H1 (cell line): ENCODE data around the gene PDE5A. TPM values are rescaled to one million over a fixed set of nuclear protein-coding genes. Genes with fewer than 3 reads are reported as not detected.

ENCODE experiments used
- CTCF ChIA-PET: fragments of 300-600 bp; sonication (Branson Sonifier 250); formaldehyde crosslinking; loops from one replicate; lab custom pipeline; 2021; ENCODE audit not compliant: partially characterized antibody; lab: Charles Lee
- POLR2A ChIA-PET: fragments of 300-600 bp; sonication (Branson Sonifier 250); formaldehyde crosslinking; loops from one replicate; lab custom pipeline; 2021; ENCODE audit warnings: inconsistent platforms; ENCODE audit not compliant: partially characterized antibody; lab: Charles Lee
- DNase-seq, 2 experiments: peaks; one replicate each; pipeline versions ENCODE4 v3.0.0 to v3.0.0-alpha.2; 2010 to 2022; ENCODE audit warnings: low spot score in 2 of 2, low read depth in 1 of 2, mixed read lengths in 1 of 2
- FAIRE-seq: peaks from 2 replicates; lab custom pipeline; 2011; peaks lifted over from hg19 to GRCh38; lab: Jason Lieb, UNC
- H2AFZ ChIP-seq: 2 replicates; pipeline ENCODE4 v1.8.1; 2012; ENCODE audit warnings: low read length, inconsistent platforms
- H2AK5ac ChIP-seq: 2 replicates; pipeline ENCODE4 v1.6.1; 2013; ENCODE audit warnings: low read depth, low read length
- H2BK120ac ChIP-seq: replicated peaks from 2 replicates; pipeline ENCODE3; 2013; ENCODE audit warnings: low read depth, low read length, inconsistent platforms
- H2BK12ac ChIP-seq: 2 replicates; pipeline ENCODE4 v1.6.1; 2013; ENCODE audit warnings: low read depth, low read length
- H2BK15ac ChIP-seq: 2 replicates; pipeline ENCODE4 v1.6.1; 2013; ENCODE audit warnings: low read length
- H2BK20ac ChIP-seq: 2 replicates; pipeline ENCODE4 v1.6.1; 2013; ENCODE audit warnings: low read length
- H2BK5ac ChIP-seq: 2 replicates; pipeline ENCODE4 v1.6.1; 2013; ENCODE audit warnings: low read depth, low read length
- H3K14ac ChIP-seq: 2 replicates; pipeline ENCODE4 v1.6.1; 2013; ENCODE audit warnings: inconsistent platforms; ENCODE audit not compliant: insufficient read length
- H3K18ac ChIP-seq: 2 replicates; pipeline ENCODE4 v1.6.1; 2013; ENCODE audit warnings: low read length; ENCODE audit errors: extremely low read depth
- H3K23ac ChIP-seq: 2 replicates; pipeline ENCODE4 v1.6.1; 2013; ENCODE audit warnings: inconsistent platforms; ENCODE audit not compliant: insufficient read length
- H3K23me2 ChIP-seq: 2 replicates; pipeline ENCODE4 v1.6.1; 2013; ENCODE audit warnings: low read depth, low read length
- H3K27ac ChIP-seq: 2 replicates; pipeline ENCODE4 v1.6.1; 2011; ENCODE audit warnings: low read depth, low read length, inconsistent platforms
- H3K27me3 ChIP-seq, 4 experiments: replicated peaks in 1 of 4; 1 replicate in 1 of 4; 2 replicates in 3 of 4; pipeline versions ENCODE4 v1.6.1 to v1.8.1; 2011 to 2013; ENCODE audit warnings: low read length in 3 of 4, mild to moderate bottlenecking in 3 of 4, inconsistent platforms in 2 of 4, mixed read lengths in 2 of 4, moderate library complexity in 1 of 4; ENCODE audit not compliant: control insufficient read depth in 3 of 4, insufficient read depth in 3 of 4; ENCODE audit errors: extremely low read depth in 1 of 4
- H3K36me3 ChIP-seq, 4 experiments: 2 replicates each; pipeline versions ENCODE4 v1.6.1 to v1.8.1; 2011 to 2013; ENCODE audit warnings: mild to moderate bottlenecking in 4 of 4, low read length in 3 of 4, moderate library complexity in 2 of 4, control low read depth in 1 of 4, inconsistent platforms in 1 of 4; ENCODE audit not compliant: insufficient read depth in 4 of 4, control insufficient read depth in 2 of 4
- H3K4ac ChIP-seq: replicated peaks from 2 replicates; pipeline ENCODE3; 2013; ENCODE audit warnings: low read length, low read depth, mixed read lengths, inconsistent platforms; ENCODE audit not compliant: insufficient read length
- H3K4me1 ChIP-seq, 4 experiments: replicated peaks in 1 of 4; 1 replicate in 1 of 4; 2 replicates in 3 of 4; pipeline versions ENCODE4 v1.6.1 to v1.8.1; 2011 to 2013; ENCODE audit warnings: low read length in 3 of 4, inconsistent platforms in 2 of 4, mixed read lengths in 1 of 4; ENCODE audit not compliant: insufficient read depth in 4 of 4, control insufficient read depth in 3 of 4
- H3K4me2 ChIP-seq, 2 experiments: 2 replicates each; pipeline versions ENCODE4 v1.6.1 to v1.8.1; 2011 to 2013; ENCODE audit warnings: low read depth in 2 of 2, low read length in 2 of 2, control low read depth in 1 of 2, inconsistent platforms in 1 of 2, mild to moderate bottlenecking in 1 of 2; ENCODE audit not compliant: insufficient read depth in 1 of 2
- H3K4me3 ChIP-seq, 4 experiments: fragments of 200-600, 300-600 bp in 1 of 4; sonication (generic), shearing (Covaris generic), sonication (Bioruptor Twin) in 1 of 4; 2 replicates each; pipeline versions ENCODE4 v1.5.1 to v1.8.1; 2011 to 2016; ENCODE audit warnings: low read length in 4 of 4, low read depth in 3 of 4, control low read depth in 2 of 4, inconsistent platforms in 2 of 4, mild to moderate bottlenecking in 2 of 4, mixed read lengths in 1 of 4, moderate library complexity in 1 of 4; ENCODE audit not compliant: insufficient read depth in 2 of 4; ENCODE audit errors: extremely low read depth in 1 of 4
- H3K56ac ChIP-seq: replicated peaks from 2 replicates; pipeline ENCODE3; 2013; ENCODE audit warnings: low read depth, mild to moderate bottlenecking, mixed read lengths, low read length, inconsistent platforms; ENCODE audit not compliant: insufficient read length
- H3K79me1 ChIP-seq: 2 replicates; pipeline ENCODE4 v1.6.1; 2013; ENCODE audit warnings: low read depth, low read length, control low read depth
- H3K79me2 ChIP-seq, 2 experiments: 2 replicates each; pipeline versions ENCODE4 v1.6.1 to v1.8.1; 2012 to 2013; ENCODE audit warnings: low read length in 2 of 2, mild to moderate bottlenecking in 2 of 2, inconsistent platforms in 1 of 2; ENCODE audit not compliant: insufficient read depth in 2 of 2, control insufficient read depth in 1 of 2
- H3K9ac ChIP-seq, 4 experiments: replicated peaks in 1 of 4; 1 replicate in 1 of 4; 2 replicates in 3 of 4; pipeline versions ENCODE4 v1.6.1 to v1.8.1; 2011 to 2013; ENCODE audit warnings: low read depth in 3 of 4, low read length in 3 of 4, control low read depth in 2 of 4, mild to moderate bottlenecking in 2 of 4, moderate library complexity in 2 of 4, inconsistent platforms in 1 of 4; ENCODE audit errors: extremely low read depth in 1 of 4
- H3K9me3 ChIP-seq, 2 experiments: 2 replicates each; pipeline versions ENCODE4 v1.6.1 to v1.8.1; 2012 to 2013; ENCODE audit warnings: mild to moderate bottlenecking in 2 of 2, moderate library complexity in 2 of 2, control low read depth in 1 of 2, inconsistent platforms in 1 of 2, low read depth in 1 of 2, low read length in 1 of 2, mixed read lengths in 1 of 2; ENCODE audit not compliant: insufficient read depth in 2 of 2
- H4K20me1 ChIP-seq, 2 experiments: replicated peaks in 1 of 2; 2 replicates each; pipeline versions ENCODE3 to v1.8.1; 2011 to 2013; ENCODE audit warnings: inconsistent platforms in 2 of 2, low read length in 2 of 2, mild to moderate bottlenecking in 1 of 2; ENCODE audit not compliant: insufficient read depth in 2 of 2, control insufficient read depth in 1 of 2
- H4K5ac ChIP-seq: 2 replicates; pipeline ENCODE4 v1.6.1; 2013; ENCODE audit warnings: low read length, low read depth, mixed read lengths, inconsistent platforms; ENCODE audit not compliant: insufficient read length
- H4K8ac ChIP-seq: 2 replicates; pipeline ENCODE4 v1.8.0; 2013; ENCODE audit warnings: mild to moderate bottlenecking, moderate library complexity, low read length, inconsistent platforms; ENCODE audit not compliant: insufficient read depth; ENCODE audit errors: extremely low read depth
- H4K91ac ChIP-seq: replicated peaks from 2 replicates; pipeline ENCODE3; 2013; ENCODE audit warnings: low read length, mixed read lengths, inconsistent platforms; ENCODE audit not compliant: insufficient read length
- ASH2L ChIP-seq: fragments of 200-600, 300-600 bp; sonication (generic); IDR thresholded peaks from one replicate; pipeline ENCODE4 v1.7.1; 2017; ENCODE audit warnings: low read length
- FOSL1 ChIP-seq: IDR thresholded peaks from 2 replicates; pipeline ENCODE4 v1.6.1; 2011; ENCODE audit warnings: mild to moderate bottlenecking, low read depth, low read length, moderate library complexity; ENCODE audit not compliant: insufficient read depth
- POLR2A ChIP-seq, 2 experiments: IDR thresholded peaks; 1 replicate in 1 of 2; 2 replicates in 1 of 2; pipeline ENCODE4 v1.6.1; 2011; ENCODE audit warnings: low read depth in 2 of 2, low read length in 2 of 2, mild to moderate bottlenecking in 2 of 2; ENCODE audit errors: control extremely low read depth in 1 of 2
- RXRA ChIP-seq: IDR thresholded peaks from 2 replicates; pipeline ENCODE4 v1.6.1; 2011; ENCODE audit warnings: low read depth, mild to moderate bottlenecking, low read length, moderate library complexity; ENCODE audit not compliant: insufficient read depth
- SIRT6 ChIP-seq: IDR thresholded peaks from one replicate; pipeline ENCODE4 v1.7.1; 2012; ENCODE audit warnings: low read length, inconsistent platforms
- WGBS, 2 experiments: shearing (Covaris generic) in 1 of 2; methylation state at CpG; one replicate each; pipeline versions ENCODE4 v1.1.6 to v1.1.7; 2013 to 2015; ENCODE audit warnings: low lambda C conversion rate in 2 of 2, mixed read lengths in 2 of 2, inconsistent platforms in 1 of 2, low coverage in 1 of 2, missing lambda C conversion rate in 1 of 2; ENCODE audit not compliant: insufficient replicate concordance in 2 of 2, insufficient coverage in 1 of 2, insufficient read length in 1 of 2; ENCODE audit errors: extremely low coverage in 1 of 2, missing lambda C conversion rate in 1 of 2; 5-methylcytosine and 5-hydroxymethylcytosine counted together
- polyA plus RNA-seq, 7 experiments: library from polyadenylated mRNA; depleted of rRNA in 3 of 7; stranded (reverse) in 5 of 7; unstranded in 2 of 7; fragments of >200 nt in 5 of 7; fragments of 200-250 nt in 2 of 7; gene quantifications; 1 replicate in 5 of 7; 2 replicates in 1 of 7; 4 replicates in 1 of 7; pipeline versions ENCODE4 v1.2.1 to v1.2.3, GENCODE V29; 2011 to 2013; ENCODE audit warnings: missing spikeins in 2 of 7, mixed read lengths in 2 of 7
- total RNA-seq: library from RNA; stranded (reverse); fragmentation: NEBNext Ultra II Directional; extraction: Animal tissue kit (Norgen Biotek cat#: 25700); gene quantifications from 2 replicates; pipeline ENCODE4 v1.2.1, GENCODE V29; 2021

PDE5A gene
- total and polyA plus RNA-seq, 2 of the 8 experiments (the other 6 are each of a cell fraction or from before 2014, with no cell fraction given), result 5.6 to 32.4 TPM

DNA sequence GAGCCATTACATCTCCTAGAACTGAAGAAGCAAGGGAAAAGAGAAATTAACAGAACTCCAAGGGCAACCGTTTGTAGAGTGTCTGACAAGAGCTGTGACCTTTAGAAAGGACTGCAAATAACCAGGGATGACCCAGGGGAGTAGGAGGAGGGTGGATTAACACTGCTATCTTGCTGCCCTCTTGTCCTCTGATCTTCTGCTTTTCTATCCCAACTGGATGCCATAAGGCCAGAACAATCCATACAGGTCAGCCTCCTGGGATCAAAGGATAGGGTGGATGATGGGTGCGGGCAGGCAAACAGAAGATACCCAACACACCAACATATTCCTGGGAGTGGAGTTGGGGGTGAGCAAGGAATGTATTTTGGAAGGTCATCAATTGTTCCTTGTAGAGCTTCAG is 19.8 kb upstream of the PDE5A start:
- Histone ChIP-seq H3K23ac (no peak overlapping the region), H4K8ac (no peak overlapping the region), H2AK5ac (no peak overlapping the region), H2BK20ac (no peak overlapping the region), H3K79me2 (no peaks in the 10 kb centered on the region), H3K4me1 (no peaks in the 10 kb centered on the region), H3K9me3 (no peaks in the 10 kb centered on the region), H2BK15ac (no peak overlapping the region), H4K91ac (no peak overlapping the region), H4K20me1 (no peaks in the 10 kb centered on the region), H3K4ac (no peak overlapping the region), H3K9ac (no peak overlapping the region), H2BK12ac (no peak overlapping the region), H3K14ac (no peak overlapping the region), H3K27me3 (no peaks in the 10 kb centered on the region), H3K23me2 (no peaks in the 10 kb centered on the region), H2AFZ (no peak overlapping the region), H3K27ac (no peak overlapping the region), H3K56ac (no peak overlapping the region), H3K36me3 (no peaks in the 10 kb centered on the region), H2BK120ac (no peak overlapping the region), H2BK5ac (no peak overlapping the region), H3K4me3 (no peak overlapping the region), H4K5ac (no peak overlapping the region), H3K18ac (no peak overlapping the region), H3K4me2 (no peak overlapping the region), H3K79me1 (no peaks in the 10 kb centered on the region)
- ChIA-PET CTCF (no interaction called here), POLR2A (no interaction called here)
- 93% methylated on average over 2 of the region's 2 CpGs; no CpG with 5 or more reads in 1 of the 2 experiments for WGBS, 2 experiments
- DNase-seq (no peak), FAIRE-seq (no peak)
- no peak for TF ChIP-seq SIRT6
- no peak for TF ChIP-seq RXRA
- no peak for TF ChIP-seq ASH2L
- no peak for TF ChIP-seq FOSL1
- no peak for TF ChIP-seq POLR2A (IDR thresholded peaks at IDR 0.05; ENCODE audit: control extremely low read depth in 1 of 2, low read depth in 2 of 2, low read length in 2 of 2)
